ENCODE data around the gene FOXJ2. TPM values are rescaled to one million over a fixed set of nuclear protein-coding genes. Genes with fewer than 3 reads are reported as not detected.

Gene FOXJ2
- total and polyA plus RNA-seq, 10 of the 15 experiments (the other 5 are each of a cell fraction or from before 2014, with no cell fraction given) = 1.4 to 9.3 (median 4.8) TPM

DNA sequence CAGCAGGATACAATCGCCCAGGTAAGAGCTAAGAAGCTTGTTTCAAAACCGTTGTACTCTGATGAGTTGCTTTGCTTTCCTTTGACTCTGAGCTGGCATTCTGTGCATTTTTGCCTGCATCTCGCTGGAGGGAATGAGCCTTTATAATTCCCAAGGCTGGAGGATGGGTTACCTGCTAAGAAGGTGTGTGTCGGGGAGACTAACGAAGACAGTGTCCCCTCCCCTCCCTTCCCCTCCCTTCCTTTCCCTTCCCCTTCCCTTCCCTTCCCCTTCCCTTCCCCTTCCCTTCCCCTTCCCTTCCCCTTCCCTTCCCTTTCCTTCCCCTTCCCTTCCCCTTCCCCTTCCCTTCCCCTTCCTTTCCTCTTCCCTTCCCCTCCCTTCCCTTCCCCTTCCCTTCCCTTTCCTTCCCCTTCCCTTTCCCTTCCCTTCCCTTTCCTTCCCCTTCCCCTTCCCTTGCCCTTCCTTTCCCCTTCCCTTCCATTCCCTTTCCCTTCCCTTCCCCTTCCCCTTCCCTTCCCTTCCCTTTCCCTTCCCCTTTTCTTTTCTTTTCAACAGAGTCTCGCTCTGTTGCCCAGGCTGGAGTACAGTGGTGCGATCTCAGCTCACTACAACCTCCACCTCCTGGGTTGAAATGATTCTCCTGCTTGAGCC is 18.2 kb downstream of the FOXJ2 start:
- ChIA-PET RAD21 (ENCODE audit: unreplicated experiment) (no interaction called here), POLR2A (no interaction called here), SMC1A (ENCODE audit: uncharacterized antibody, unreplicated experiment) (interaction anchor here (1.2 kb wide), 1 partner anchor 28 kb away, joined by 3 read pairs; no protein-coding TSS in a partner anchor), CTCF (interaction anchor here (1.7 to 9.0 kb wide), 2 partner anchors 12 to 29 kb away, joined by 5 to 115 read pairs; partner anchors contain the start of gene NECAP1)
- Histone ChIP-seq H3K9me3 (replicated peaks; ENCODE audit: control insufficient read depth, insufficient read depth, low read length) (no peaks in the 10 kb centered on the region), H3K4me3 (no peak overlapping the region), H3K4me1 (ENCODE audit: control insufficient read depth, insufficient read depth, low read length) (no peaks in the 10 kb centered on the region), H3K4me2 (ENCODE audit: control insufficient read depth, insufficient read depth) (no peak overlapping the region), H3K36me3 (ENCODE audit: control insufficient read depth in 2 of 2, insufficient read depth in 2 of 2, low read length in 1 of 2) (peaks cover 13 to 18% of the 10 kb centered on the region in 2 experiments), H3K9ac (ENCODE audit: control insufficient read depth, insufficient read depth, low read length) (no peak overlapping the region), H3K27ac (ENCODE audit: control insufficient read depth, insufficient read depth) (no peak overlapping the region), H3K79me2 (ENCODE audit: control insufficient read depth, insufficient read depth, low read length) (no peaks in the 10 kb centered on the region), H2AFZ (ENCODE audit: control insufficient read depth, low read depth, low read length) (no peak overlapping the region), H4K20me1 (ENCODE audit: control insufficient read depth, insufficient read depth) (no peaks in the 10 kb centered on the region), H3K27me3 (replicated peaks in 1 of 2; ENCODE audit: control insufficient read depth in 2 of 2, insufficient read depth in 2 of 2, low read length in 1 of 2) (no peaks in the 10 kb centered on the region)
- ATAC-seq (no peak), DNase-seq (ENCODE audit: low read depth, low spot score) (no peak), FAIRE-seq (no peak)
- intact Hi-C loops (cut with micrococcal nuclease; ENCODE audit: unreplicated experiment) (no loop called here), in situ Hi-C loops (cut with MboI) (no loop called here)
- no TSS peak for BruUV-seq (replicated peaks)
- WGBS (ENCODE audit: insufficient coverage, insufficient replicate concordance, low lambda C conversion rate, missing lambda C conversion rate) = 79% methylated on average over 7 of the region's 7 CpGs
- TF ChIP-seq, protein P1, sequence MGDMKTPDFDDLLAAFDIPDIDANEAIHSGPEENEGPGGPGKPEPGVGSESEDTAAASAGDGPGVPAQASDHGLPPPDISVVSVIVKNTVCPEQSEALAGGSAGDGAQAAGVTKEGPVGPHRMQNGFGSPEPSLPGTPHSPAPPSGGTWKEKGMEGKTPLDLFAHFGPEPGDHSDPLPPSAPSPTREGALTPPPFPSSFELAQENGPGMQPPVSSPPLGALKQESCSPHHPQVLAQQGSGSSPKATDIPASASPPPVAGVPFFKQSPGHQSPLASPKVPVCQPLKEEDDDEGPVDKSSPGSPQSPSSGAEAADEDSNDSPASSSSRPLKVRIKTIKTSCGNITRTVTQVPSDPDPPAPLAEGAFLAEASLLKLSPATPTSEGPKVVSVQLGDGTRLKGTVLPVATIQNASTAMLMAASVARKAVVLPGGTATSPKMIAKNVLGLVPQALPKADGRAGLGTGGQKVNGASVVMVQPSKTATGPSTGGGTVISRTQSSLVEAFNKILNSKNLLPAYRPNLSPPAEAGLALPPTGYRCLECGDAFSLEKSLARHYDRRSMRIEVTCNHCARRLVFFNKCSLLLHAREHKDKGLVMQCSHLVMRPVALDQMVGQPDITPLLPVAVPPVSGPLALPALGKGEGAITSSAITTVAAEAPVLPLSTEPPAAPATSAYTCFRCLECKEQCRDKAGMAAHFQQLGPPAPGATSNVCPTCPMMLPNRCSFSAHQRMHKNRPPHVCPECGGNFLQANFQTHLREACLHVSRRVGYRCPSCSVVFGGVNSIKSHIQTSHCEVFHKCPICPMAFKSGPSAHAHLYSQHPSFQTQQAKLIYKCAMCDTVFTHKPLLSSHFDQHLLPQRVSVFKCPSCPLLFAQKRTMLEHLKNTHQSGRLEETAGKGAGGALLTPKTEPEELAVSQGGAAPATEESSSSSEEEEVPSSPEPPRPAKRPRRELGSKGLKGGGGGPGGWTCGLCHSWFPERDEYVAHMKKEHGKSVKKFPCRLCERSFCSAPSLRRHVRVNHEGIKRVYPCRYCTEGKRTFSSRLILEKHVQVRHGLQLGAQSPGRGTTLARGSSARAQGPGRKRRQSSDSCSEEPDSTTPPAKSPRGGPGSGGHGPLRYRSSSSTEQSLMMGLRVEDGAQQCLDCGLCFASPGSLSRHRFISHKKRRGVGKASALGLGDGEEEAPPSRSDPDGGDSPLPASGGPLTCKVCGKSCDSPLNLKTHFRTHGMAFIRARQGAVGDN (IDR thresholded peaks at IDR 0.05) = no peak
- TF ChIP-seq TBL1XR1 (IDR thresholded peaks at IDR 0.05; ENCODE audit: low read depth, low read length) (no peak), SMAD5 (IDR thresholded peaks at IDR 0.05; ENCODE audit: low read depth) (no peak)
- TF ChIP-seq, protein P2, sequence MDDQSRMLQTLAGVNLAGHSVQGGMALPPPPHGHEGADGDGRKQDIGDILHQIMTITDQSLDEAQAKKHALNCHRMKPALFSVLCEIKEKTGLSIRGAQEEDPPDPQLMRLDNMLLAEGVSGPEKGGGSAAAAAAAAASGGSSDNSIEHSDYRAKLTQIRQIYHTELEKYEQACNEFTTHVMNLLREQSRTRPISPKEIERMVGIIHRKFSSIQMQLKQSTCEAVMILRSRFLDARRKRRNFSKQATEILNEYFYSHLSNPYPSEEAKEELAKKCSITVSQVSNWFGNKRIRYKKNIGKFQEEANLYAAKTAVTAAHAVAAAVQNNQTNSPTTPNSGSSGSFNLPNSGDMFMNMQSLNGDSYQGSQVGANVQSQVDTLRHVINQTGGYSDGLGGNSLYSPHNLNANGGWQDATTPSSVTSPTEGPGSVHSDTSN (IDR thresholded peaks at IDR 0.05; ENCODE audit: insufficient replicate concordance, low read depth, low read length) = no peak
